GM12892 (cell line): ENCODE data around the gene PTPN23.

Source experiments
- POLR2A ChIP-seq: IDR thresholded peaks from 2 replicates; pipeline ENCODE4 v1.6.1; 2011; ENCODE audit warnings: low read depth, low read length, control low read depth
- POLR2AphosphoS5 ChIP-seq: IDR thresholded peaks from 2 replicates; pipeline ENCODE4 v1.6.1; 2011; ENCODE audit warnings: low read depth, low read length, control low read depth

DNA sequence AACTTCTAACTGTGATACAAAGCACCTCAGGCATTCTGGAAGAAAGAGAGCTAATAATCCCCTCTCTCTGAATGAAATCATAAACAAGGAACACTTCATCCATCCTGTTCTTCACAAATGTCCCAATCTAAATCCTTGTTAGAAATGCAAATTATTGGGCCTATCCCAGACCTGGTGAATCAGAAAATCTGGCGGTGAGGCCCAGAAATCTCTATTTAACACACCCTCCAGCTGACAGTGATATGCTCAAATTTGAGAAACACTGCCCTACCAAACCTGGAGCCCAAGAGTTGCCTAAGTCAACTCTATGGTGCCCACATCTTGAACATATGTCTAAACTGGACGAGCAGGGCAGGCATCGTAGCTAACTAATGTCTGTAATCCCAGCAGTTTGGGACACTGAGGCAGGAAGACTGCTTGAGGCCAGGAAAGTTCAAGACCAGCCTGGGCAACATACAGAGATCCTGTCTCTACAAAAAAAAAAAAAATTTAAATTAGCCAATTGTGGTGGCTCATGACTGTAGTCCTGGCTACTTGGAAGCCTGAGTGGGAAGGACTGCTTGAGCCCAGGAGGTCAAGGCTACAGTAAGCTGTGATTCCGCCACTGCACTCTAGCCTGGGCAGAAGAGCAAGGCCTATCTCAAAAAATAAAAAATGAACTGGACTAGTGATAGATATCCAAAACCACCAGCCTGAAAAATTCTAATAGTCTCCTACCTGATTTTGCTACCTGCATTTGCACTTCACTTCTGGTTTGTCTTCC lies 71.8 kb downstream of the PTPN23 start:
- no peak for TF ChIP-seq POLR2A
- TF ChIP-seq POLR2AphosphoS5: no peak
